ENCODE results near the gene ZSWIM6.

- TF ChIP-seq, protein P1, sequence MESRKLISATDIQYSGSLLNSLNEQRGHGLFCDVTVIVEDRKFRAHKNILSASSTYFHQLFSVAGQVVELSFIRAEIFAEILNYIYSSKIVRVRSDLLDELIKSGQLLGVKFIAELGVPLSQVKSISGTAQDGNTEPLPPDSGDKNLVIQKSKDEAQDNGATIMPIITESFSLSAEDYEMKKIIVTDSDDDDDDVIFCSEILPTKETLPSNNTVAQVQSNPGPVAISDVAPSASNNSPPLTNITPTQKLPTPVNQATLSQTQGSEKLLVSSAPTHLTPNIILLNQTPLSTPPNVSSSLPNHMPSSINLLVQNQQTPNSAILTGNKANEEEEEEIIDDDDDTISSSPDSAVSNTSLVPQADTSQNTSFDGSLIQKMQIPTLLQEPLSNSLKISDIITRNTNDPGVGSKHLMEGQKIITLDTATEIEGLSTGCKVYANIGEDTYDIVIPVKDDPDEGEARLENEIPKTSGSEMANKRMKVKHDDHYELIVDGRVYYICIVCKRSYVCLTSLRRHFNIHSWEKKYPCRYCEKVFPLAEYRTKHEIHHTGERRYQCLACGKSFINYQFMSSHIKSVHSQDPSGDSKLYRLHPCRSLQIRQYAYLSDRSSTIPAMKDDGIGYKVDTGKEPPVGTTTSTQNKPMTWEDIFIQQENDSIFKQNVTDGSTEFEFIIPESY (IDR thresholded peaks at IDR 0.05; ENCODE audit: borderline replicate concordance, low read depth): no peak
- TF ChIP-seq, protein P2, sequence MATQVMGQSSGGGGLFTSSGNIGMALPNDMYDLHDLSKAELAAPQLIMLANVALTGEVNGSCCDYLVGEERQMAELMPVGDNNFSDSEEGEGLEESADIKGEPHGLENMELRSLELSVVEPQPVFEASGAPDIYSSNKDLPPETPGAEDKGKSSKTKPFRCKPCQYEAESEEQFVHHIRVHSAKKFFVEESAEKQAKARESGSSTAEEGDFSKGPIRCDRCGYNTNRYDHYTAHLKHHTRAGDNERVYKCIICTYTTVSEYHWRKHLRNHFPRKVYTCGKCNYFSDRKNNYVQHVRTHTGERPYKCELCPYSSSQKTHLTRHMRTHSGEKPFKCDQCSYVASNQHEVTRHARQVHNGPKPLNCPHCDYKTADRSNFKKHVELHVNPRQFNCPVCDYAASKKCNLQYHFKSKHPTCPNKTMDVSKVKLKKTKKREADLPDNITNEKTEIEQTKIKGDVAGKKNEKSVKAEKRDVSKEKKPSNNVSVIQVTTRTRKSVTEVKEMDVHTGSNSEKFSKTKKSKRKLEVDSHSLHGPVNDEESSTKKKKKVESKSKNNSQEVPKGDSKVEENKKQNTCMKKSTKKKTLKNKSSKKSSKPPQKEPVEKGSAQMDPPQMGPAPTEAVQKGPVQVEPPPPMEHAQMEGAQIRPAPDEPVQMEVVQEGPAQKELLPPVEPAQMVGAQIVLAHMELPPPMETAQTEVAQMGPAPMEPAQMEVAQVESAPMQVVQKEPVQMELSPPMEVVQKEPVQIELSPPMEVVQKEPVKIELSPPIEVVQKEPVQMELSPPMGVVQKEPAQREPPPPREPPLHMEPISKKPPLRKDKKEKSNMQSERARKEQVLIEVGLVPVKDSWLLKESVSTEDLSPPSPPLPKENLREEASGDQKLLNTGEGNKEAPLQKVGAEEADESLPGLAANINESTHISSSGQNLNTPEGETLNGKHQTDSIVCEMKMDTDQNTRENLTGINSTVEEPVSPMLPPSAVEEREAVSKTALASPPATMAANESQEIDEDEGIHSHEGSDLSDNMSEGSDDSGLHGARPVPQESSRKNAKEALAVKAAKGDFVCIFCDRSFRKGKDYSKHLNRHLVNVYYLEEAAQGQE (IDR thresholded peaks at IDR 0.05; ENCODE audit: low read depth, low read length): no peak
- TF ChIP-seq CTCF (IDR thresholded peaks at IDR 0.05) (no peak), POLR2AphosphoS5 (IDR thresholded peaks at IDR 0.05; ENCODE audit: low read depth, low read length) (no peak), IRF3 (IDR thresholded peaks at IDR 0.05; ENCODE audit: low read depth, low read length) (no peak)
These were observed 191.0 kb downstream of the ZSWIM6 start for GRCh38 chr5:61523073-61523472.

Measured in SK-N-SH (cell line).